Activated CD4-positive, alpha-beta T cell treated with anti-CD3 and anti-CD28 coated beads for 4 hours (primary cell): ENCODE results near the gene NF1.

ENCODE experiments used
- DNase-seq, 2 donors: peaks; one replicate each; pipeline ENCODE4 v3.0.0-alpha.2; 2020

Gene NF1

DNA sequence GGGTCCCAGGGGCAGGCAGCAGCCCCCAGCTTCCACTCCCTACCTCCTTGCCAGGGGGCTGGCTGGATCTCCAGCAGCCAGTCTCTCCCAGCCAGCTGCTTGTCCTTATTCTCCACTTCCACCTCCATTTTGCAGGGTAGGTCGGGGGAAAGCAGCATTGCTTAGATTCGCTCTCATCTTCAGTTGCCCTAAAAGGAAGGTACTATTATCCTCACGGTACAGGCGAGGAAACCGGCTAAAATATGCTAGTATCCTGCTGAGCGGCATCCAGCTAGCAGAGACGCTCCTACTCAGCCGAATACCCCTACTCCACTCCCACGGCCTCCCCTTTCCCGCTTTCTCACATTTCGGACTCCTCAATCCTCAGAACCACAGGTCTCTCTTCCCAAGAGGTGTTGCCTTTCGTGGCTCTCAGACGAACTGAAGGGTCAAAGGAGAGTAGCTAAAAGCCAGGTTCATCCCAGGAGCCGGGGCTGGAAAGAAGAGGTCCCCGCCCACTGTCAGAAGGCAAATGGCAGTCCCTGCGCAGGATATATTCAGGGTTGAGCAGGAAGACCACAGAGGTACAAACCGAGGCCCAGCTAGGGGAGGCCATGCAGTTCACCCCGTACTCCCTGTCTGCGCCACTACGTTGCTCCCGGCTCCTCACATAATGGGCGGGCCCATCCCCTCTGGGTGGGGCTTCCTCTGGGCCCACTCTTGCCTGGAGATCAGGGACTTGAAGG lies 295.0 kb downstream of the NF1 start:
- no peak for DNase-seq

DNA sequence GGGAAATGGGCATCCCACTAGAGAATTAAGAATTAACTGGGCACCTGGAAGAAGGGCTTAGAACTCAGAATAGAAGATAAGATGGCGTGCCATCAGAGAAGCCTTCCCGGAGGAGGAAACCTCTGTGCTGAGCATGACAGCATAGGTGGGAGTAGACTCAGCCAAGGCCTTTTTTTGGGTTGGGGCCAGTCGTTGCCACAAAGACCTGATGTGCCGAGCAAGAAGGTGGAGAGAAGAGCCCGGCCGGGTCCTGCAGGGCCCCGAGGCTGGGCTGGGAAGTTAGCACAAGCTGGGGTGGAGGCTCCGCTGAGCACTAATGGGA lies 295.6 kb downstream of the NF1 start:
- no peak for DNase-seq

DNA sequence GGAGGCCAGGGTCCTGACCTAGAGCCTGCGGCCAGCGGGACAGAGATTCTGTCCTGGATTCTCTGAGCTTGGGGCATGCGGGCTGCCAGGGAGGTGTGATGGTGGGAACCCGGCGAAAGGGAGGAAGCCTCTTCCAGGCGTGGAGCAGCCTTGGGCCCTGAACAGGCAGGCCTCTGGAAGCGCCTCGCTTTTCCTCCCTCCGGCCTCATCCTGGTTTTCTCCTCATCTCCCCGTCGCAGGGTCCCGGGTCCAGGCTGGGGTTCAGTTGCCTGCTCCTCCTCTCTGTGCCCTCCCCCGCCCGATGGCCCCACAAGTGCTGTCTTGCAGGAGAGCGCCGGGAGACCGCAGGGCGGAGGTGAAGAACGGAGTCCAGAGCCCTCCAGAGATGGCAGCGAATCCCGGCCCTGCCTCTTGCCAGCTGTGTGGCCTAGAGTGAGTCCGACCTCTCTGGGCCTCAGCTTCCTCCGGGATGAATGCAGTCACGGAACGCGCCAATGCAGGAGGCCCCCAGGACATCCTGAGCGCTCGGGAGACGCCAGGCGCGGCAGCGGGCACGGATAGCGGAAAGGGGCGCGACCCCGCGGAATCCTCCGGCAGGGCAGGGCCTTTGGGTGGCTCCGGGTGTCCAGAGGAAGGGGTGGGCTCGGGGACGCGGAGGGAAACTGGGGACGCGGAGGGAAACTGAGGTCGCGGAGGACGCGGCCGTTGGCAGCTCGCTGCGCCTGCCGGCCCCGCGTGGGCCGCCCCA lies 296.1 kb downstream of the NF1 start:
- DNase-seq, result no peak

DNA sequence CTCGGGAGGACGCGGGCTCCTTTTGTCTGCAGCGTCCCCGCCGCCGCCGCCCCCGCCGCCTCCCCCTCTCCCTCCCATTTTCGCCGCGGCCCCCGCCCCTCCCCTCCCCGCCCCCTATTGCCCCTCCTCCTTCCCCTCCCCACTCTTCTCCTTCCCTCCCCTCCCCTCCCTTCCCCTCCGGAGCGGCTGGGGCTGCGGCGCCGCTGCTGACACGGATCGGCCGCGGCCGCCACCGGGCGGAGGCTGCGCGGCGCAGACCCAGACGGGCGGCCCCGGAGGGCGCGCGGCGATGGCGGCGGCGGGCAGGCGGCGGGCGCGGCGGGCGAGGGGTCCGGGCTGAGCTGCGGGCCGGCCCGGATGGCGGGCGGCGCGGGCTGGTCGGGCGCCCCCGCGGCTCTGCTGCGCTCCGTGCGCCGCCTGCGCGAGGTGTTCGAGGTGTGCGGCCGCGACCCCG lies 296.7 kb downstream of the NF1 start, which contains the start of gene RAB11FIP4:
RAB11FIP4 (plus strand) TSS at position 180 of the 454 bp plus-strand sequence; CDS start at position 358, 178 bp downstream.
- no peak for DNase-seq

DNA sequence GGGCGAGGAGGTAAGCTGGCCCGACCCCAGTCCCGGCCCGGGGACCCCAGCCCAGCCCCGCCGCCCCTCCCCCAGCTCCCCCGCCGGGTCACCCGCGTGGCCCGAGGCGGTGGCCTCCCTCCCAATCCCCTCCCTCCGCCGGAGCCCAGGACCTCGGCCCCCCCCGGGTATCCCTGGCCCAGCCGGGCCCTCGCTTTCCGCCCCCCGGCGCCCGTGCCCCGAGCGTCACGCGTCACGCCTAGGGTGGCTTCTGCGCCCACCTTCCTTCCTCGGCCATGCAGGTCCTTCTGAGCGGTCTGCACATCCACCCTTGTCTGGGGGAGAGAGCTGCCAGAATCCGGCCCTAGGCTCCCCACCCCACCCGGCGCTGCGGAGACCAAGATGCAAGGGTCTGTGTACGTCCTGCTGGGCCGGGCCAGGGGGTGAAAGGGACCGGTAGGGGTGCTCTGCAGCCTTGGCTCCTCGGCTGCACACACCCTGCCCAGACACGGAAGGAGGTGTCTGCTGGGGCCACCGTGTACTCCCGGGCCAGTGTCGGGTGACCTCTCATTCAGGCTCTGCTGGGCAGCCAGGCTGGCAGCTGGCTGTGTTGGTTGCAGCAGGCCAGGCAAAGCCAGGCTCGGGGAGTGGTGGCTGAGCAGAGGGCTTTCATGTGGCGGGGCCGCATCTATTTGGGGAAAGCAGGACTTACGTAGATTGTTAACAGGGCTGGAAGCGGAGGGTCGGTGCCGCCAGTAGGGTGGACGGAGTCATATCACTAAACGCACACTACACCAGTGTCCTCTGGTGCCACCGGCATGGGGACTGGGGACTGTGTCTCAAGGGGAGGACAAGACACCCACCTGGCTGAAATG lies 297.5 kb downstream of the NF1 start:
- DNase-seq, result no peak

DNA sequence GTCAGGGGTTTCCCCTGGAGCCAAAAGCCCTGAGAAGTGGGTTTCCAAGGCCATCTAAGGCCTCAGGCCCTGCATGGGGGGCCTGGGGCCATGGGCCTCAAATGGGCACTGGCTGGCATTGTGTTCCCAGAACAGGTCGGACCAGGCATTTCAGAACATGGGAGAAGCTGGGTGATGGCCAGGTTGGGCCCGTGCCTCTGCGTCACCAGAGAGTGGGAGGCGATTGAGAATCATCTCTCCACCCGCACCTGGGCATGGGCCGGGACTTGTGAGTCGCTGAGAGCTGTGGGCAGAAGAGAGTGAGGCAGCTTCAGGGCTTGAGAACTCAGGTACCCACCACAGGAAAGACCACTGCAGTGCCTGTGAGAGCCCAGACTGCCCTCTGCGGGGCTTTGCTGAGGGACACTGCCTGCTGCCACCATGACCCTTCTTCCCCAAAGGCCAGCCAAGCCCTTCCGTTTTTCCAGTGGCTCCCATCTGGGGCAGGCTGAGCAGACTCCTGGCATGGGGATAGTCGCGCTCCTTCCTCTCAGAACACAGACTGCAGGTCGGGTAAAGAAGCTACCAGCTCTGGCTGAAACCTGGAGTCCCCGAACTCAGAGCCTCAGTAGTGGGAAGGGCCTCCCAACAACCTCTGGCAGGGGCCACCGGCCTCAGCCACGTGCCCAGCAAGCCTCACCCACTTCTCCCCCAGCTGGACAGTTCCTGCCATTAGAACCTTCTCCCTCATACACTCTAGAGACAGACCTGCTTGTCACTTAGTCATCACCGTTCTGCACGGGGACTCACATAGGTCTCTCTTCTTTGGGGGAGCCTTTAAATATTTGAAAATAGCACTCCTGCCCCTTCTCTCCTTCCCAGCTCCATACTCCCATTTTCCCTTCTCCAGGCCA lies 298.3 kb downstream of the NF1 start:
- no peak for DNase-seq

DNA sequence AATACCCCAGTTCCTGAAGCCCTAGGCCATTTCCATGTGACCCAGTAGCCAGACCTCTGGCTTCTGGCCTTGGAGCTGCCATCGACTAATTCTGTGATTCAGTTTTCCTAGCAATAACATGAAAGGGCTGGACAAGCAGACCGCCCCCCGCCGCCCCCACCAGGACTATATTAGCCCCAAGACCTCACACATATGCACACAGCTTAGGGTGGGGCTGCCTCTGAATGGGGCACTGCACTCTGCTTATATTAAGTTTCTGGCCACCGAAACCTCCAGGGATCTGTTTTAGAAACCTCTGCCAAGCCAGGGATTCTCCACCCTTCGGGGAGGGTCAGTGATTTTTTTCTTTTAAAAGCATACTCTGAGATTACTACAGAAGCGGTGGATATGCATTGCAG lies 299.0 kb downstream of the NF1 start:
- DNase-seq, result no peak

DNA sequence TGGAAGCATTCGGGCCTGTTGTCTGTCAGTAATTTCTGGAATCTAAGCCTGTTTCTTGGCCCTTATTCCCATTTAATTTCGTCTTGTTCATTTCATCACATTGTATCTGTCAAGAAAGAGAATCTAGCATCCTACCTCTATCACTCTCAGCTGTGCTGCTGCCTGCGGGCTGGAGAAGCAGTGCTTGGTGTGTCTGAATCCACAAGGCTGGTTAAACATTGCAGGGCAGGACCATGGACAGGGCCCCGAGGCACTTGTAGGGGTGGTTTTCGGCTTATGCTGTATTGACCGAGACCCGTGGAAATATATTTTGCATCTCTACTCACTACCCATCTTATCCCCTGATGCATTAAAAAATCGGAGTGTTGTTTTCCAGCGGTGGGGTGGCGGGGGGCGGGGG lies 299.8 kb downstream of the NF1 start:
- DNase-seq, result peak in 1 of 2 donors; percentile 26

DNA sequence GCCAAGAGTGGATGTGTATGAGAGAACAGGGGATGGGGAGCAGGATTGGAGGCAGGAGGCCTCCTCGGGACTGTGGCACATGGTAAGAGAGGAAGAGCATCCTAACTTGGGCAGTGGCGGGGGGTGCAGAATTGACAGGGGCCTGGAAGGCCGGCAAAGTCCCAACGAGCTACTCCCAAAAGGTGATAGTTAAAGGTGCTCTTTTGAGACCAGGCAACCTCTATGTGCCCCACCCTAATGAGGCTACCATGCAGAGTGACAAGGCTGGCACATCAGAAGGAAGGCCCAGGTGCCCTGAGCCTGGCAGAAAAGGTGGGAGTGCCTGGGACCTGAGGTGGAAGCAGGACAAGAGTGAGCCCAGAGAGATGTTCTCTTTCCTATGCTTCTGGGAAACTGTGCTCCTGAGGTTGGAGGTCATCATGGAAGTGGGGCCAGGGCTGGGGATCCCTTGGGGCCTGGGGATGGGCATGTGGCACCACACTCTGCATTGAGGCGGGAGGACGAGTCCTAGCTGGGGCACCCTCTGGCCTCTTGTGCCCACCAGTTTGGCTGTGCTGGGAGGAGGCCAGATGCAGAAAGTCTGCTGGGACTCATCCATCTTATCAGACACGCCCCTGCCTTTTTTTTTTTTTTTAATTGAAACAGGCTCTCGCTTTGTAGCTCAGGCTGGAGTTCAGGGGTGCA lies 302.6 kb downstream of the NF1 start:
- DNase-seq, result no peak

DNA sequence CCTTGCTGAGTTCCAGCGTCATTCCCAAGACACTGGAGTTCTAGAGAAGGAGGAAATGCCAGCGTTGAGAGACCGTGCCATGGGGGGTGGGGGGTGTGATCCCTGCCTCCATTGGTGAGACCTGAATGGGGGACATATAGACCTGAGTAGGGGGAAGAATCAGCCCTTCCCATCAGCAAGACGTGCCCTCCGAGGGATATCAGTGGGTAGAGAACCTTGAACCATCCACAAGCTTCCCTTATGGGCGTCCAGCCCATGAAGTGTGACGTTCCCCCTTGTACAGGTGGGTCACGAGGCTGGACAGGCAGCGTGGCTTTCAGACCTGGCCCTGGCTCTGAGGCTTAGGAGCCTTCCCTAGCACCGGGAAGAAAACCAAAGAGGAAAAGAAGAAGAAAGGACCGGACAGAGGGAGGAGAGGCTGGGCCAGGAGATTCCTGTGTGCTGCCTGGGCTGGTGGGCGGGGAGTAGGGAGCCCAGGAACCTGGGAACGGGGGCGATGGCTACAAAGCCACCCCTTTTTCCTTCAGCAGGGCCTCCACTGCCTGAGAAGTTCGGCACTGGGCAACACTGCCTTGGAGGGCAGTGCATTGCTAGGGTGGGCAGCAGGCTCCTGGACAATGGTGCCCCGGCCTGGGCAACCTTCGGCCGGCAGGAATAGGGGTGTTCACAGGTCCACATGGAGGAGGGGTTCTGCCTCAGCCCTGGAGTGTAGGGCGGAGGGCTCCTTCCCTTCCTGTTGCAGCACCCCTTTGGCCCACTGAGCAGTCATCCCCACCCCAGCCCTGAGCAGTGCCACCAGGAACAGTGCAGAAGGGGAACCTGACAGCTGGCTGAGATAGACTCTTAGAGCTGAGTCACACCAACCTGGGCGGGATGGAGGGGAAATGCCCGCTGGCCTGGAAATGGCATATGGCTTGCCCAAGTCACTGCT lies 303.9 kb downstream of the NF1 start:
- no peak for DNase-seq

DNA sequence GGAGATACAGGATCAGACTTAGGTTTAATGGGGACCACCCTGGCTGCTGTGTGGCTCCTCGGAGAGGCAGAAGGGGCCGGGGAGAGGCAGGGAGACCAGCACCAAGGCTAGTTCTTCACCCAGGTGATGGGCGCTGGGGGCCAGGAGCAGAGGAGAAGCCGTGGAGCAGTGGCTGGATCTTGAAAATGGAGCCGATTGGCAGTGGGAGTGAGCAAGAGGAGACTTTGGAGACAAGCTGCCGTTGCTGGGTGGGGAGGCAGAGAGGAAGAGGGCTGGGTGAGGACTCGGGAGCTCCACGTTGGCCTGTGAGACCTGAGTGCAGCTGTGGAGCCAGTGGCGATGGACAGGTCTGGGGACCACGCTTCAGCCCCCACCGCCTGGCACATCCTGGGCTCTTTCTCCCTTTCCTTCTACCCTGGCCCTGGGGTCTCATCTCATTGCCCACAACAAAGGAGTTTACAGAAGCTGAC lies 305.7 kb downstream of the NF1 start:
- DNase-seq, result no peak

DNA sequence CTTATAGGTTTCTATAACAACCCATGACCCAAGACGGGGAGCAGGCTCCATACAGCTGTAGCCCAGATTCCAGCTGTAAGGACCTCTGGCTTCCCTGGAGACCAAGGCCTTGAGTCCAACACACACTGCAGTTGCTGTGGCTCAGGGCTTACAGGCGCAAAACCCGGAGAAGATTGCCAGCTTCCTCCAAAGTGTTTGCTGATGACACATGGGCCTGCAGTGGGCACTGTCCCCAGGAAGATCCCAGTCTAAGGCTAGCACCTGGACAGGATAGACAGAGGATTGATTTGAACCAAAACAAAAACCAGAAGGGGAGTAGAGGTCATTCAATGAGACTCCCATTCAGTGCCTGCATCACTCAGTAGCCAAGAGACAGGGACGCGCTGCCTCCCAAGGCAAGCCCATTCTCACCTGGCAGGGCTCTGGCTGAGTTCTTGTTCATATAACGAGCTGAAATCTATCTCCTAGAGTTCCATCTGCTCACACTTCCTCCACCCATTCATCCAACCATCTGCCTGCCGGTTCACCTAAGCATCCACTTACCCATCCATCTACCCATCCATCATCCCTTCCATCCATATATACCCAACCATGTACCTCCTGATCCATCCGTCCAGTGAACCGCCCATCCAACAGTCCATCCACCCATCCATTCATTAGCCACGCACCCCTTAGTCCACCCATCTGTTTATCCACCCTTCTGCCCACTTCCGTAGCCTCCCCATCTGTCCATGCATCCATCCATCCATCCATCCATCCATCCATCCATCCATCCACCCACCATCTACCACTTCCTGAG lies 306.9 kb downstream of the NF1 start:
- no peak for DNase-seq

DNA sequence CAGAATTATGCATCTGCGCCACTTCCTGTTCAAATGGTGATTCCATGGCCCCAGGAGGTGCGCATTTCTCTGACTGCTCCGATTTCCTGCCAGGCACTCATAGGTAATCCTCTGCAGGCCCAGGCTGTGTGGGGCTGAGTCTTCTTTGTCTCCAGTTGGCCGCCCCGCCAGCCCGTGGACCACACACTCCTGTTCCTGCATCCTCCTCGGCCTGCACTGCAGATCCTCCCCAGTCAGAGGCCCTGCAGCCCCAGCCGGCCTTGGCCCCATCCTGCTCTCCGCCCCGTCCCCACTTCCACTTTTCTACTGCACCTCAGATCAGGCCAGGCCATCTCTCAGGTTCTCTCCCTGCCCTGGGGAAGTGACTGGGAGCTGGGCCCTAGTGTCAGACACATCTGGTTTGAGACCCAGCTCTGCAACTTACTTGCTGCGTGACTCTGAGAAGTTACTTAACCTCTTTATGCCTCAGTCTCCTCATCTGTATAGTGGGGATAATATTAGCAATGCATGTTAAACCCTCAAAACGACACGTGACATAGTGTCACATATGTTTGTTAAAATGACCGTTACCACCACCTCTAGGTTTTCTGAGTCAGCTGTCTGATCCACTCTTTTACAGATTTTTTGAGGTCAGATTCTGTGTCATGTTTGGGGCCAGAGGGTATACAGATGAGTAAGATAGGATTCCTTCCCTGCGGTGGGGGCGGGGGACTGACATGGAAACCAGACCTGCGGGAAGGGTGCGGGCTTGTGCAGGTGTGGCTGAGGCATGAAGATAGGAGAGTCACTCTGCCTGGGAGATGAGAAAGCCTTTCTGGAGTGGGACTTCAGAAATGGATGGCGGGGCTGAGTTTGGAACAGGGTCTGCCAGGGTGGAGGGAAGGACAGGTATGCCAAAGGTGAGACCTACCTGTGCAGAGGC lies 309.5 kb downstream of the NF1 start:
- DNase-seq, result no peak

DNA sequence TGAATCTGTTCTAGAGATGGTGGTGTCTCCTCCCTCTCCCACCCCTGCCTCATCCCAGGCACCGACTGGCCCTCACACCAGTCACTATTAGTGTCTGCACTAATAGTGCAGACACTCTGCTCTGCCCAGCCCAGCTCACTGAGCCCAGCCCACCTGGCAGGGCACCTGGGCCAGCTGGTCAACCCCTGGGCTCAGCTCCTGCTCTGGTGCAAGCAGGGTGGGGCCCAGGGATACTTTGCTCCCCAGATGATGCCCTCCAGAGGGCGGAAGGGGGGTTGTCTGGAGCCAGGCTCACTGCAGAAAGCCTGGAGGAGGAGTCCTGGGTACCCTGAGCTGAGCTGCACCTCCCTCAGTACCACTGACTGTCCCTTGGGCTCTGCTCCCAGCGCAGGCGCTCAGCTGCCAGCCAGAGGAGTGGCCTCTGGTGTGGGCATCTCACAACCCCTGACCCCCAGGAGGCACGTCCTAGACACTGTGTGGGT lies 311.2 kb downstream of the NF1 start:
- no peak for DNase-seq

DNA sequence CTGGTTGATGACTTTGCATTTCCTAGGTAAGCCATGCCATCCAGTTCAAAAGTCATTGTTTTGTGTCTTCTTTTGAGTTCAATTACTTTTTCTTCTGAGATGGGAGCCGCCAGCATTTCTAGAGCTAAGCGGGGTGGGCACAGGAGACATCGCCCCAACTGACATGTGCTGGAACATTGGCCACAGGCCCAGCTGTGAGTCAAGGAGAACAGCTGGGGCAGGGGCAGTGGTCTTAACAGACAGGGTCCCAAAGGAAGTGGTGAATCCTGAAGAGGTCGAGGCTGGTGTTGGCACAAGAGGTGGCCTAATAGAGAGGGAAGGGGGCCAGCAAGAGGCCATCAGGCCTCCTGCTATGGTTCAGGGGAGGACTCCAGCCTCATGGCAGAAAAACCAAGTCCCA lies 313.8 kb downstream of the NF1 start:
- no peak for DNase-seq

DNA sequence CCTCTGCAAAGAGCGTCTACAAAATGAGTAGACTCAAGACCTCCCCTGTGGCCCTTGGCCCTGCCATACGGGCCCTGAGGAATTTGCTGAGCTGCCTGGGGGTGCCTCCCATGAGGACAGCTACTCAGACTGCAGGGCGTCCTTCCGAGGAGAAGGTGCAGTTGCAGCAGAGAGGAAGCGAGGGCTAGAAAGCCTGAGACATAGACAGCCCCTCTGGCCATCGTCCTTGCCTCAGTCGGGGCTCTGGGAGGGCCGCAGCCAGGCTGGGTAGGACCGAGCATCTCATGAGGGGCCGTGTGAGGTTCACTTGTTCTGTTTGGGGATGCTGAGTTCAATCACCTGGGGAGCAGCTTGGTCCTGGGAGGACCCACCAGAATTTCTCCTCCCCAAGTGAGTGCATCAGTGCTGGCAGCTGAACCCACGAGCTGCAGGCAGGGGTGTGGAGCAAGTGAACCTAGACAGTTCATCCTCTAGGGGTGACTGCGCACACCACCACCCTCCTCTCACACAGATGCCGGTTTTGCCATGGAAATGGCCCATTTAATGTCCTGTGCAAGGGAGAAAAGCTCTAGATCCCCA lies 317.0 kb downstream of the NF1 start:
- no peak for DNase-seq

DNA sequence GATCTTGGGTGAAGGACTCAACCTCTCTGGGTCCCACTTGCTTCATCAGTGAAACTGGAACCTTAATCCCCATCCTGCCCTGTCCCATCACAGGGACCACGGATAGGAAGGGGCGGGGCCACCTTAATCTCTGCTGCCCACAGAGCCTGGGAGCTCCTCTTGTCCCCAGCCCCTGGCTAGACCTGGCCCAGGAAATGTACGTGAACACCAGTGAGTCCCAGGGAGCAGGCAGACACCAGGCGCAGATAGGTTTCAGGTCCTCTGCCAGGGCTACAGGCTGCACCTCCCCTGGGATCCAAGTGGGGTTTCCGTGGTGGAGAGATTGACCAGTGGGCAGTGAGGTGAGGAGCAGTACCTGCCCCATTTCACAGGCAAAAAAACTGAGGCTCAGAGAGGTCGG lies 317.7 kb downstream of the NF1 start:
- no peak for DNase-seq
